ENCODE data around the gene CDC73.

CDC73 gene

DNA sequence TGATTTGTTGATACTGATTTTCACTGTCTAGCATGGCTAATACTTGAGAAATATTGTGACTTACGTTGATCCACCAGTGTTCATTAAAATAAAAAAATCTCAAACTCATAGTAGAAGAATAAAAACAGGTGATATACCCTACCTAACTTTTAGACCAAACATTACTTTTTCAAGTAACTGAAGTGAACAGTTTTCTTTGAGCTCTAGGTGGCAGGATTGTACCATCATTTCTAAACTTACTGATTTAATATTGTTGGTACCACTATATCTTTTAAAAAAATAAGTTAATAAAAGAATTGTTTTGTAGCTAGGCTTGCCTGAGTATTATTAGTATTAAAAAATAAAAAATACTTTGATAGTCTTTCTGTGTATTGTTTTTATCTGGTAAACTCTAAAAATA lies 21.5 kb downstream of the CDC73 start:
- Histone ChIP-seq H3K36me3 (ENCODE audit: insufficient read depth, low read length) (peaks cover 48% of the 10 kb centered on the region), H3K9ac (ENCODE audit: low read depth, low read length) (no peak overlapping the region), H3K9me3 (replicated peaks; ENCODE audit: low read length) (no peaks in the 10 kb centered on the region), H3K4me3 (ENCODE audit: low read length) (no peak overlapping the region), H3K4me2 (ENCODE audit: low read length) (no peak overlapping the region), H3K4me1 (ENCODE audit: control insufficient read depth, insufficient read depth, low read length) (no peaks in the 10 kb centered on the region), H3K27me3 (ENCODE audit: control insufficient read depth, insufficient read depth, low read length) (no peaks in the 10 kb centered on the region)

DNA sequence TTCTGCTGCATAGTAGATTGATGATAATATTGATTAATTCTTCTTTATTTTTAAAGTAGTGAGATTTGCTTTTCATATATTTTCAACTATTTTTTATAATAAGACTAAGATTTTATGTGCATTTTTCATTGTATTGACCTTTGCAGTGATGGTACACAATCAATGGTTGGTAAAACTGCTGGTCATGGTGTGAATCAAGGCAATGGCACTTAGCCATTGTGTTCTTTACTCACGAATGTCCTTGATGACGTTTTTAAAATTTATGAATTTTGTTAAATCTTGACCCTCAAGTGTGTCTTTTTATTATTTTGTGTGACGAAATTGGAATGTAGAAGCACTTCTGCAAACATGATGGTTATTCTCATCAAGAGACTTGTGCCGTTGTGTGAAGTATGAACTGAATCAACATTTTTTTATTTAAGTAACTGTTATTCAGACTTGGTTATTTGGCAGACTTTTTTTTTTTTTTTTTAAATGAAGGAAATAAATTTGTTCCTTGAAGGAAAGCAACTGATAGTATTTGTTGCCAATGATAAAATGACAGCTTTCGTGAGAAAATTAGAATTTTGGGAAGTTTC lies 22.6 kb downstream of the CDC73 start:
- no peak overlapping the region for H3K4me2 ChIP-seq (ENCODE audit: low read length)
- peaks cover 45% of the 10 kb centered on the region for H3K36me3 ChIP-seq (ENCODE audit: insufficient read depth, low read length)
- no peaks in the 10 kb centered on the region for H3K4me1 ChIP-seq (ENCODE audit: control insufficient read depth, insufficient read depth, low read length)
- H3K9ac ChIP-seq (ENCODE audit: low read depth, low read length), result no peak overlapping the region
- H3K9me3 ChIP-seq (replicated peaks; ENCODE audit: low read length), result no peaks in the 10 kb centered on the region
- no peaks in the 10 kb centered on the region for H3K27me3 ChIP-seq (ENCODE audit: control insufficient read depth, insufficient read depth, low read length)
- no peak overlapping the region for H3K4me3 ChIP-seq (ENCODE audit: low read length)

DNA sequence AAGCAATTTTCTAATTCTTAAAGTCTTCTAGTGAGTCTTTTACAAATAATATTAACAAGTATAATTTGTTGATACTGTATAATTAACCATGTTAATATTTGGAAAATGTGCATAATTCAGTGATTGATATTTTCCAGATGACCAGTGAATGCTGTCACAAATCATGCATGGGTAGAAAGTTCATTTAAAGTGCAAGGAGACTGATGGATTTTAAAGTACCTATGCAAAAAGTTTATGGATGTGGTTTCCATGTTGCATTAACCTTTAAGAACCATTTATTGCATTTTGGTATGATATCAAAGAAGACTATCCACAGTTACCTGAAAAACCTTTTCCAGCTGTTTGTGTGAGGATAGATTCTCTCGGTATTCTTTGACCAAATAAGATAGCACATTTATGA lies 23.2 kb downstream of the CDC73 start:
- Histone ChIP-seq H3K4me1 (ENCODE audit: control insufficient read depth, insufficient read depth, low read length) (no peaks in the 10 kb centered on the region), H3K9ac (ENCODE audit: low read depth, low read length) (no peak overlapping the region), H3K36me3 (ENCODE audit: insufficient read depth, low read length) (peaks cover 41% of the 10 kb centered on the region), H3K4me2 (ENCODE audit: low read length) (no peak overlapping the region), H3K27me3 (ENCODE audit: control insufficient read depth, insufficient read depth, low read length) (no peaks in the 10 kb centered on the region), H3K9me3 (replicated peaks; ENCODE audit: low read length) (no peaks in the 10 kb centered on the region), H3K4me3 (ENCODE audit: low read length) (no peak overlapping the region)

GRCh38 chr1:193156117-193156821 lies 34.4 kb downstream of the CDC73 start:
- peaks cover 29% of the 10 kb centered on the region for H3K36me3 ChIP-seq (ENCODE audit: insufficient read depth, low read length)
- no peaks in the 10 kb centered on the region for H3K4me1 ChIP-seq (ENCODE audit: control insufficient read depth, insufficient read depth, low read length)
- H3K9ac ChIP-seq (ENCODE audit: low read depth, low read length), result no peak overlapping the region
- H3K4me3 ChIP-seq (ENCODE audit: low read length), result no peak overlapping the region
- H3K4me2 ChIP-seq (ENCODE audit: low read length), result no peak overlapping the region
- no peaks in the 10 kb centered on the region for H3K27me3 ChIP-seq (ENCODE audit: control insufficient read depth, insufficient read depth, low read length)
- H3K9me3 ChIP-seq (replicated peaks; ENCODE audit: low read length), result no peaks in the 10 kb centered on the region

- no peak overlapping the region for H3K9ac ChIP-seq (ENCODE audit: low read depth, low read length)
- H3K27me3 ChIP-seq (ENCODE audit: control insufficient read depth, insufficient read depth, low read length), result no peaks in the 10 kb centered on the region
- no peak overlapping the region for H3K4me3 ChIP-seq (ENCODE audit: low read length)
- no peak overlapping the region for H3K4me2 ChIP-seq (ENCODE audit: low read length)
- H3K4me1 ChIP-seq (ENCODE audit: control insufficient read depth, insufficient read depth, low read length), result no peaks in the 10 kb centered on the region
- H3K9me3 ChIP-seq (replicated peaks; ENCODE audit: low read length), result no peaks in the 10 kb centered on the region
- H3K36me3 ChIP-seq (ENCODE audit: insufficient read depth, low read length), result peaks cover 27% of the 10 kb centered on the region
Observed at GRCh38 chr1:193156822-193157142, 35.0 kb downstream of the CDC73 start.

GRCh38 chr1:193157360-193157759 lies 35.5 kb downstream of the CDC73 start:
- peaks cover 25% of the 10 kb centered on the region for H3K36me3 ChIP-seq (ENCODE audit: insufficient read depth, low read length)
- no peak overlapping the region for H3K4me2 ChIP-seq (ENCODE audit: low read length)
- no peaks in the 10 kb centered on the region for H3K4me1 ChIP-seq (ENCODE audit: control insufficient read depth, insufficient read depth, low read length)
- no peak overlapping the region for H3K4me3 ChIP-seq (ENCODE audit: low read length)
- H3K9me3 ChIP-seq (replicated peaks; ENCODE audit: low read length), result no peaks in the 10 kb centered on the region
- no peaks in the 10 kb centered on the region for H3K27me3 ChIP-seq (ENCODE audit: control insufficient read depth, insufficient read depth, low read length)
- no peak overlapping the region for H3K9ac ChIP-seq (ENCODE audit: low read depth, low read length)

GRCh38 chr1:193176113-193176512 lies 54.3 kb downstream of the CDC73 start:
- no peaks in the 10 kb centered on the region for H3K9me3 ChIP-seq (replicated peaks; ENCODE audit: low read length)
- H3K4me3 ChIP-seq (ENCODE audit: low read length), result no peak overlapping the region
- H3K36me3 ChIP-seq (ENCODE audit: insufficient read depth, low read length), result peaks cover 4% of the 10 kb centered on the region
- H3K9ac ChIP-seq (ENCODE audit: low read depth, low read length), result no peak overlapping the region
- H3K4me2 ChIP-seq (ENCODE audit: low read length), result no peak overlapping the region
- no peaks in the 10 kb centered on the region for H3K27me3 ChIP-seq (ENCODE audit: control insufficient read depth, insufficient read depth, low read length)
- H3K4me1 ChIP-seq (ENCODE audit: control insufficient read depth, insufficient read depth, low read length), result peaks cover 4% of the 10 kb centered on the region

- H3K27me3 ChIP-seq (ENCODE audit: control insufficient read depth, insufficient read depth, low read length), result no peaks in the 10 kb centered on the region
- no peak overlapping the region for H3K9ac ChIP-seq (ENCODE audit: low read depth, low read length)
- no peaks in the 10 kb centered on the region for H3K9me3 ChIP-seq (replicated peaks; ENCODE audit: low read length)
- no peak overlapping the region for H3K4me3 ChIP-seq (ENCODE audit: low read length)
- no peak overlapping the region for H3K4me2 ChIP-seq (ENCODE audit: low read length)
- peaks cover 11% of the 10 kb centered on the region for H3K4me1 ChIP-seq (ENCODE audit: control insufficient read depth, insufficient read depth, low read length)
- H3K36me3 ChIP-seq (ENCODE audit: insufficient read depth, low read length), result no peaks in the 10 kb centered on the region
Observed at GRCh38 chr1:193176788-193177187, 55.0 kb downstream of the CDC73 start.

GRCh38 chr1:193179094-193179493 lies 57.3 kb downstream of the CDC73 start:
- no peak overlapping the region for H3K9ac ChIP-seq (ENCODE audit: low read depth, low read length)
- no peak overlapping the region for H3K4me3 ChIP-seq (ENCODE audit: low read length)
- no peaks in the 10 kb centered on the region for H3K9me3 ChIP-seq (replicated peaks; ENCODE audit: low read length)
- no peaks in the 10 kb centered on the region for H3K27me3 ChIP-seq (ENCODE audit: control insufficient read depth, insufficient read depth, low read length)
- peaks cover 20% of the 10 kb centered on the region for H3K4me1 ChIP-seq (ENCODE audit: control insufficient read depth, insufficient read depth, low read length)
- no peak overlapping the region for H3K4me2 ChIP-seq (ENCODE audit: low read length)
- no peaks in the 10 kb centered on the region for H3K36me3 ChIP-seq (ENCODE audit: insufficient read depth, low read length)

DNA sequence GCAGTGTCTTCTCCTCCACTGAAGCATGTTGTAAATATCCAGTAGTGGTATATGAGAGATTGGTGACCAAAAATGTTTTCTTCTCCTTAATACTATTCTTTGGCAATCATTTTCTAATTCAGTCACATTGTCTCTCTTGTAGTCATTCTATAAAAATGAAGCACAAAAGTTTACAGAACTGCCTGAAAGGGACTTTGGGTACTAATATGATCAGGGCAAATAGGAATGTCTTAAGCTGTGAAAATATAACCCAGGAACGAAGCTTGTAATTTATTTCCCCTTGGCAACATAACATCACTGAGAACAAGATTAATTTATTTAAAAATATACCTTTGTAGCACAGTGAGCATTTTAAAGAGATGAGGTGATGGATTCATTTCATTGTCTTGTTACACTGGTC lies 59.7 kb downstream of the CDC73 start:
- Histone ChIP-seq H3K36me3 (ENCODE audit: insufficient read depth, low read length) (no peaks in the 10 kb centered on the region), H3K9ac (ENCODE audit: low read depth, low read length) (peak overlapping the region; percentile 73), H3K4me2 (ENCODE audit: low read length) (peak overlapping the region; percentile 83), H3K9me3 (replicated peaks; ENCODE audit: low read length) (no peaks in the 10 kb centered on the region), H3K4me3 (ENCODE audit: low read length) (peak overlapping the region; percentile 68), H3K27me3 (ENCODE audit: control insufficient read depth, insufficient read depth, low read length) (no peaks in the 10 kb centered on the region), H3K4me1 (ENCODE audit: control insufficient read depth, insufficient read depth, low read length) (peaks cover 21% of the 10 kb centered on the region)

GRCh38 chr1:193181985-193182384 lies 60.2 kb downstream of the CDC73 start:
- peak overlapping the region; percentile 68 for H3K4me3 ChIP-seq (ENCODE audit: low read length)
- peak overlapping the region; percentile 83 for H3K4me2 ChIP-seq (ENCODE audit: low read length)
- no peaks in the 10 kb centered on the region for H3K27me3 ChIP-seq (ENCODE audit: control insufficient read depth, insufficient read depth, low read length)
- H3K9ac ChIP-seq (ENCODE audit: low read depth, low read length), result peak overlapping the region; percentile 73
- H3K9me3 ChIP-seq (replicated peaks; ENCODE audit: low read length), result no peaks in the 10 kb centered on the region
- H3K4me1 ChIP-seq (ENCODE audit: control insufficient read depth, insufficient read depth, low read length), result peaks cover 25% of the 10 kb centered on the region
- H3K36me3 ChIP-seq (ENCODE audit: insufficient read depth, low read length), result no peaks in the 10 kb centered on the region

GRCh38 chr1:193183019-193183627 lies 61.3 kb downstream of the CDC73 start:
- Histone ChIP-seq H3K27me3 (ENCODE audit: control insufficient read depth, insufficient read depth, low read length) (no peaks in the 10 kb centered on the region), H3K4me3 (ENCODE audit: low read length) (peak overlapping the region; percentile 68), H3K9ac (ENCODE audit: low read depth, low read length) (peak overlapping the region; percentile 73), H3K4me2 (ENCODE audit: low read length) (peak overlapping the region; percentile 83), H3K36me3 (ENCODE audit: insufficient read depth, low read length) (no peaks in the 10 kb centered on the region), H3K9me3 (replicated peaks; ENCODE audit: low read length) (no peaks in the 10 kb centered on the region), H3K4me1 (ENCODE audit: control insufficient read depth, insufficient read depth, low read length) (peaks cover 35% of the 10 kb centered on the region)

Data from skeletal muscle satellite cell (primary cell).